SIG-M5 treated with dmso at 0.1 percent for 504 hours (cell line): ENCODE measurements around the gene DGCR6.
"Not testable (repeated sequence)": the region's sequence is repeated elsewhere in the genome, so short reads cannot be mapped to it uniquely, and the experiment has no call there.

Experiments
- DNase-seq: peaks from one replicate; lab custom pipeline; 2025; ENCODE audit not compliant: unreplicated experiment; lab: John Stamatoyannopoulos, UW

Gene DGCR6

DNA sequence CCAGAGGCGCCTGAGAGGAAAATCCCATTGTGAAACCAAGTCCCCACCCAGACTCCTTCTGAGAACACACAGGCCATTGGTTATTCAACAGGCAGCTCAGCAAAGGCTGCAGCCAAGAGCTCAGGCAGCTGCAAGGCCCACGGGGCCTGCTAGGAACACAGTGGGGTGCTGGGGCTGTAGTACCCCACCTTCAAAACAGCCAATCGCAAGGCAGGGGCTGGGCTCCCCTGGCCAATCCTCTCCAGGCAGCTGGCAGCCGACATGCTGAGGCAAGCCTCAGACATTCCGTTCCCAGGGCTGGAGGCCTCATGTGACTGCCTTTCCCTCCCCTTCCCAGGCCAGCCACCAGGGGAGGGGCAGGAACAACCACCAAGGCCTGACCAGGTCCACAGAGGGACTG, 23.3 kb downstream of the DGCR6 start:
- no peak for DNase-seq

DNA sequence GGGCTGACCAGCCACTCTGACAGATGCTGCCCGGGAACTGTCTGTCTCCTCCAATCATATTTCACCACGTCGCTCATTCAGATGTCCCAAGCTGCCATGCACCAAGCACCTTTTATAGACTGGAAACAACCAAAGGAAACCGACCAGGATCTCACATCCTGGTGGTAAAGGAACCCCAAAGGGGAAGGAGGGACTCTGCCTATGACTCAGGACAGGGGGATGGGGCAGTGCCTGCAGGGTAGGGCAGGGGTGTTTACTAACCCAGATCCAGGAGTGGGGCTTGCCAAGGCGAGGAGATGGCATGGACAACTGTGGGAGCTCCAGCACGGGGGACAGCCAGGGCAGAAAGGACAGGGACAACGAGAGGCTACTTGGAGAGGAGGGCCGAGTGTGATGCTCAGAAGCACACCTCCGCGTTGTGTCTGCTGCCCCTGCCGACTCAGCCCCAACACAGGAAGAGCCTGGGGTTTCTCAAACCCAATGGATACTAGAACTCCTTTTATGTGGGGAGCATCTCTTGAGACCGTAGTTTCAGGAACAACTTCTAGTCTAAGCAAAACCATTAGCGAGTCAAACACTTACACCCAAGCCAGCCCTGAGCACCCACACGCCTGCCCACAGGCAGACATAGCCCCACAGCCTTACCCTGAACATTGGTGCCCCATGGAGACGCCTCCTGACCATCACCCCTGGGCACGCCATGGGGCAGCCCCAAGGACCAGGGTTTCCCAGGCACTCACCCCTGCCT, 26.0 kb downstream of the DGCR6 start:
- no peak for DNase-seq

DNA sequence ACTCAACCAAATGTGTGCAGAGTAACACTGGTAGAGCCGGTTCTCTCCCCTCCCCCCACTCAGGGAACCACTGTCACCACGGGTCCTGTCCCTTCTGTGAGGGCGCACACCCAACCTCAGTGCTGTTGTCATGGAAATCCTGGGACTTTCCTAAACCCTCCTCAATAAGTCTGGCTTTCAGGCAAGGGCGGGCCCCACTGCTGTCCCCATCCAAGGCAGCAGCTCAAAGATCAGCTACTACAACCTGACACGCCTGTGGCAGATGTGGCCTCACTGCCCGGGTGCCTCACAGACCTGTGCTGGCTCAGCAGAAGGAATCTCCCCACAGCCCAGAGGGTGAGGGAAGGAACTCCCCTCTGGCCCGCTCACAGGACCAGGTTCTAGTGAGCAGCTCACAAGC, 27.8 kb downstream of the DGCR6 start:
- no peak for DNase-seq

- not testable (repeated sequence) for DNase-seq
Observed at GRCh38 chr22:18934688-18935087, 28.6 kb downstream of the DGCR6 start.

DNA sequence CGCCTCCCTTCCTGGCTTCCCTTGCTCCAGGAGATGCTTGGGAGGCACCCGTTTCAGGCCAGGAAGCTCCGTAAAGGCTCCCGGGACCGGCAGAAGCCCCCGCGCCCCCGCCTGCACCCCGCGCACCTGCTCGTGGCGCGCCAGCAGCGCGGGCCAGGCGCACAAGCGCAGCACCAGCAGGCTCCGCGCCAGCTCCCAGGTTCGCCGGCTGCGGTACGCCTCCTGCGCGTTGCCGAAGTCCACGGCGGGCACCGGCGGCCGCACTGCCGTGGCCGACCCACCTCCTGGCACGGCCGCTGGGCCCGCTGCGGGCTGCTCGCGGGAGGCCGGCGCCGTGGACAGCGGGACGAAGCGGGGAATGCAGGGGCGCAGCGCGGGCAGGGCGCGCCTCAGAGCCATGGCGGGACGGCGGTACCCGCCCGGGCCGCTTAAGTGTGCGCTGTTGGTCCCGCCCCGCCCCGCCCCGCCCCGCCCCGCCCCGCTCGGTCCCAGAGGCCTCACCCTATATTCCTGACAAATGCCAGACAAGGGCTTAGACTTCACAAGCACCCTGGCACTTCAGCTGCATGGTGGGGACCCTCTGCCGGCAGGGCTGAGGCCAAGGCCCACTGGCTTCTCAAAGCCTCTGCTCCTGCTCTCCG, 29.9 kb downstream of the DGCR6 start, which contains the start of gene PRODH:
TSS of gene PRODH (minus strand) at position 405 of the 641 bp plus-strand sequence. CDS start at position 399, 6 bp downstream.
- no peak for DNase-seq

GRCh38 chr22:18938691-18939090, 32.6 kb downstream of the DGCR6 start:
- not testable (repeated sequence) for DNase-seq

DNA sequence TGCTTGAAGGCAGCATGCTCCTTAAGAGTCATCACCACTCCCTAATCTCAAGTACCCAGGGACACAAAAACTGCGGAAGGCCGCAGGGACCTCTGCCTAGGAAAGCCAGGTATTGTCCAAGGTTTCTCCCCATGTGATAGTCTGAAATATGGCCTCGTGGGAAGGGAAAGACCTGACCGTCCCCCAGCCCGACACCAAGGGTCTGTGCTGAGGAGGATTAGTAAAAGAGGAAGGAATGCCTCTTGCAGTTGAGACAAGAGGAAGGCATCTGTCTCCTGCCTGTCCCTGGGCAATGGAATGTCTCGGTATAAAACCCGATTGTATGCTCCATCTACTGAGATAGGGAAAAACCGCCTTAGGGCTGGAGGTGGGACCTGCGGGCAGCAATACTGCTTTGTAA, 41.0 kb downstream of the DGCR6 start:
- DNase-seq, result not testable (repeated sequence)

- no peak for DNase-seq
Observed at GRCh38 chr22:18947905-18948304, 41.8 kb downstream of the DGCR6 start.

- DNase-seq, result no peak
Observed at GRCh38 chr22:18950141-18950540, 44.0 kb downstream of the DGCR6 start.

GRCh38 chr22:18952022-18952421, 45.9 kb downstream of the DGCR6 start:
- no peak for DNase-seq

- not testable (repeated sequence) for DNase-seq
Observed at GRCh38 chr22:18953128-18953527, 47.0 kb downstream of the DGCR6 start.

DNA sequence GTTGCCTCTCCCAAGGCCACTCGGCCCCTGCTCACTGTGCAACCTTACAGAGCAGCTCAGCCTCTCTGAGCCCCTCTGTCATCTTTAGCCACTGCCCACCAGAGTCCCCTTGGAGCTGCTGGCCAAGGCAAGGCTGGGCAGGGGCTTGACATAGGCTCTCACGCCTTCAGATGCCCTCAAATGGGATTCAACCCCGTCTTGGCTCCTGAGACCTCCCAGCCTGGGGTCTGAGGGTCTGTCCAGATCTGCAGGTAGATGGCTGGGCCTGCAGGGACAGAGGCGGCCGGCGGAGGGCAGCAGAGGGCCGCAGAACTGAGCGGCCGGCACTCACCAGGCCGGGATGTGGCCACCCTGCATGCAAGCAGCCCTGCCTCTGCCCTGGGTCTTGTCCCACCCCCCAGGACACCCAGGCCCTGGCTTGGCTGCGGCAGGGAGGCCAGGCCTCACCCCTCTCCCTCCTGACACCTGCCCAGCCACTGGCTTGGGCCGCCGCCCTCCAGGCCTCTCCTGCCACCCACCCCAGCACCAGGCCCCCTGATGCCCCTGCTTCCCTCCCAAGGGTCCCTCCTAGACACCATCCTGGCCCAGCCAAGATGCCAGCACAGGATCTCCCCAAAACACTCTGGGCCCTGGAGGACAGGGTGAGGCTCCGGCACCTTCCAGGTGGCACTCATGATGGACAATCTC, 48.3 kb downstream of the DGCR6 start:
- peak; percentile 5 for DNase-seq

- no peak for DNase-seq
Observed at GRCh38 chr22:18954990-18955571, 49.0 kb downstream of the DGCR6 start.

DNA sequence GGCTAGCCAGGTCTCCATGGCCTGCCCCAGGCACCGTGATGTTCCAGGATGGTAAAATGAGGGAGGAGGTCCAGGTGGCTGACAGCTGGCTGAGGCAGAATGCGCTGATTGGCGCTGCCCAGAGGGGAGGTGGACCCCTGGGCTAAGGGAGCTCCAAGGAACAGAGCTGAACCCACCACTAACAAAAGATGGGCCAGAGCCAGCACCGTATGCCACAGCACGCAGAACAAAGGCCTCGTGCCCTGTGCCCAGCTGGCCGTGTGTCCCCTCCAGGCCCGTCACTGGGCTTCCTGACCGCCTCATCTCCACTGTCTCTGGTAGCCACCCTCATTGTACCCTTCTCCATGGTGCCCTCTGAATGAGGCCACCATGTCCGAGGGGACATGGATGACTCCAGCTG, 49.6 kb downstream of the DGCR6 start:
- DNase-seq, result no peak

- DNase-seq, result not testable (repeated sequence)
Observed at GRCh38 chr22:18956121-18956895, 50.2 kb downstream of the DGCR6 start.

DNA sequence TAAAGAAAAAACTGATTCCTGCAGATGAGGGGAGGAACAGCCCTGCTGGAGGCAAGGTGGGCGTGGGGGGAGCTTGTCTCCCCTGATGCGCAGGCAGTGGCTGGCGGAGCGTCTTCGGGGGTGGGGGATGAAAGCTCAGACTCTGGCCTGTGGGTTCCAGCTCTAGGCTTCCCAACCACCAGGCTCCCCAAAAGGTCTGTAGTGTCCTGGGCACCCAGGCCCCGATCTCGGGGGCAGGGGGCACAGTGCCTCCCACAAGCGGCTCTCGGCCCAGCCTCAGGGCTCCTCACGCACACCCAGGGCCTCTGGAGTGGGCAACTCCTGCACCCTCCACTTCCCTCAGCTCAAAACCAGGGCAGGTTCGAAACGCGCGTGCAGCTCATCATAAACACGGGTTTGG, 50.8 kb downstream of the DGCR6 start:
- not testable (repeated sequence) for DNase-seq

- DNase-seq, result not testable (repeated sequence)
Observed at GRCh38 chr22:18957621-18958320, 51.7 kb downstream of the DGCR6 start.

DNA sequence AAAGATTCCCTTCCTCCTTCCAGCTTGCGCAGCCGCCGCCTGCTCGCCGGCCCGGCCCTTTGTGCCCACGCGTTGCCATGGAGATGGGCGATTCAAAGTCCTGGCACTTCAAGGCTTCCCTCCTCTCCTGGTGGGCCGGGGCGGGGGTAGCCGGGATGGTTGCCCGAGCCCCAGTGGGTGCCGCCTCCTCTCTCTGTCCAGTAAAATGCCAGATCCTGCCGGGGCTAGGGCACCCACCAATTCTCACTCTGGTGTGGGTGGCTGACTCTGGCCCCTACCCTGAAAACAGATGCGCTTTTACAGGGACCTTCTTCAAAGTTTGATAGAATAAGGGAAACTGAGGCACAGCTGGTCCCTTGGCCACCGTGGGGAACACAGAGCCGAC, 52.2 kb downstream of the DGCR6 start:
- not testable (repeated sequence) for DNase-seq

DNA sequence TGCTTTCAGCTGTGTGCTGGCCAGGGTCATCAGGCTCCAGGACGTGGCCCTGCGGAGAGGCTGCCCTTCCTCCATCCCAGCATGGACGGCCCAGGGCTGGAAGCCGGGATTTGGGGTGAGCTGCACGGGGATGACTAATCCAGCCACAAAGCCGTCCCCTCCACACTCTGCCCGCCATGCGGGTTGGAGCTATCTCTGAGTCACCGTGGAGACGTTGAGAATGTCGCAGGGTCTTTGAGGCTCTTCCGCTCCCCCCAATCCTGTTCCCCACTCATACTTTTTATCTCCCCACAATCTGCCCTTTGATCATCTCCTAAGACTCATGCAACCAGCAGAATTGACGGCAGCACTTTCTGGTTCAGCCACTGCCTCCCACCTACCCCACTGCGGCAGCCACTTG, 52.6 kb downstream of the DGCR6 start:
- peak; percentile 4 for DNase-seq

DNA sequence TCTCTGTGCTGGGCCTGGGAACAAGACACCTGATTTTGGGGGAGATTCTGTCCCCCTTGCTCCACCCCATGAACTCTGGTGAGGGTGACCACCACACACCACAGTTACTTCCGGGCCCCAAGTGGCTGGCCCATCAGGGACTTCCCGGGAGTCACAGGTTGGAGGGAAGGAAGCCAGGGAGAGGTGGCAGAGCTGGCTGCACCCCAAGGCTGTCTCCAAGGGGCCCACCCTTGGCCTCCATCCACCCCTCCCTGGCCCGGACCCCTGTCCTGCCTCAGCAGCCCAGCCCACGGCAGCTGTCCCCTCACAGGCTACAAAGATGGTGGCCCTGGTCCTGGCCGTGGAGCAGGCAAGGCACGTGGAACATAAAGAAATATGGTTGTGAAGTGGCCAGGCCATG, 53.1 kb downstream of the DGCR6 start:
- not testable (repeated sequence) for DNase-seq
